K562 (cell line): ENCODE data around the gene STX12. TPM values are rescaled to one million over a fixed set of nuclear protein-coding genes. Genes with fewer than 3 reads are reported as not detected.

Experiments used
- ATAC-seq: fragments of 200-7000 bp; cut with Tn5 transposase; 3 replicates; pipeline ENCODE4 v1.9.1; 2020; ENCODE audit warnings: moderate library complexity
- BruUV-seq: library from RNA; stranded (reverse); fragments of 400-500 nt; replicated peaks from 2 replicates; lab custom pipeline; 2021; lab: Mats Ljungman, UMichigan
- CTCF ChIA-PET: fragments of 300-600 bp; formaldehyde crosslinking; extraction: SDS; loops from one replicate; lab custom pipeline; 2021; ENCODE audit warnings: low intra/inter-chr PET ratio; lab: Yijun Ruan, JAX
- POLR2A ChIA-PET: fragments of 300-600, 350-650 bp; sonication (Branson Sonifier 250); formaldehyde crosslinking; extraction: SDS; loops from one replicate; lab custom pipeline; 2021; ENCODE audit warnings: antibody characterized with exemption, inconsistent platforms; lab: Yijun Ruan, JAX
- DNase-seq, 4 experiments: peaks; one replicate each; pipeline versions ENCODE4 v3.0.0 to v3.0.0-alpha.2; 2011 to 2018; ENCODE audit warnings: low spot score in 3 of 4, mixed read lengths in 3 of 4; ENCODE audit errors: extremely low read depth in 1 of 4
- FAIRE-seq: peaks from 2 replicates; lab custom pipeline; 2011; peaks lifted over from hg19 to GRCh38; lab: Jason Lieb, UNC
- H2AFZ ChIP-seq: 2 replicates; pipeline ENCODE4 v1.6.0; 2011; ENCODE audit warnings: low read depth, low read length, control low read depth, inconsistent platforms
- H3K27ac ChIP-seq: fragments of 200-600 bp; 3 replicates; pipeline ENCODE4 v1.8.0; 2011; ENCODE audit warnings: low read depth, mild to moderate bottlenecking, control low read depth, inconsistent platforms, low read length, moderate library complexity, mixed read lengths; ENCODE audit errors: extremely low read depth
- H3K27me3 ChIP-seq, 2 experiments: fragments of 300-600 bp in 1 of 2; 2 replicates in 1 of 2; 3 replicates in 1 of 2; pipeline versions ENCODE4 v1.6.0 to v1.8.0; 2011; ENCODE audit warnings: inconsistent platforms in 2 of 2, low read length in 2 of 2, mild to moderate bottlenecking in 1 of 2, mixed read lengths in 1 of 2, moderate library complexity in 1 of 2; ENCODE audit not compliant: control insufficient read depth in 2 of 2, insufficient read depth in 2 of 2
- H3K36me3 ChIP-seq: fragments of 300-600 bp; 3 replicates; pipeline ENCODE4 v1.8.0; 2011; ENCODE audit warnings: mild to moderate bottlenecking, low read length, inconsistent platforms; ENCODE audit not compliant: control insufficient read depth, insufficient read depth
- H3K4me1 ChIP-seq, 2 experiments: fragments of 200-600 bp in 1 of 2; replicated peaks in 1 of 2; 2 replicates in 1 of 2; 3 replicates in 1 of 2; pipeline versions ENCODE4 v1.5.1 to v1.8.0; 2011; ENCODE audit warnings: inconsistent platforms in 2 of 2, low read length in 2 of 2, mild to moderate bottlenecking in 1 of 2, mixed read lengths in 1 of 2, moderate library complexity in 1 of 2; ENCODE audit not compliant: control insufficient read depth in 2 of 2, insufficient read depth in 2 of 2
- H3K4me2 ChIP-seq: 2 replicates; pipeline ENCODE4 v1.6.1; 2011; ENCODE audit warnings: low read length, control low read depth, inconsistent platforms, mixed read lengths; ENCODE audit not compliant: insufficient read depth
- H3K4me3 ChIP-seq: fragments of 200-600 bp; sonication (generic), shearing (Covaris generic); 2 replicates; pipeline ENCODE4 v1.5.1; 2016; ENCODE audit warnings: control low read depth, inconsistent platforms
- H3K79me2 ChIP-seq: fragments of 200-600 bp; 3 replicates; pipeline ENCODE4 v1.8.0; 2011; ENCODE audit warnings: low read length, inconsistent platforms; ENCODE audit not compliant: control insufficient read depth, insufficient read depth
- H3K9ac ChIP-seq, 2 experiments: 2 replicates each; pipeline versions ENCODE4 v1.6.0 to v1.6.1; 2011; ENCODE audit warnings: low read depth in 2 of 2, low read length in 2 of 2, control low read depth in 1 of 2, inconsistent platforms in 1 of 2, mild to moderate bottlenecking in 1 of 2, mixed read lengths in 1 of 2; ENCODE audit not compliant: insufficient read depth in 1 of 2
- H3K9me1 ChIP-seq: one replicate; pipeline ENCODE4 v1.6.0; 2011; ENCODE audit warnings: inconsistent platforms, mild to moderate bottlenecking, low read length, moderate library complexity; ENCODE audit not compliant: control insufficient read depth, insufficient read depth
- H3K9me3 ChIP-seq: replicated peaks from 2 replicates; pipeline ENCODE4 v1.5.1; 2011; ENCODE audit warnings: low read depth, low read length, inconsistent platforms; ENCODE audit not compliant: control insufficient read depth, insufficient read depth
- H4K20me1 ChIP-seq: replicated peaks from 2 replicates; pipeline ENCODE4 v1.6.1; 2011; ENCODE audit warnings: low read length, inconsistent platforms, mixed read lengths; ENCODE audit not compliant: control insufficient read depth, insufficient read depth
- BHLHE40 ChIP-seq: IDR thresholded peaks from 2 replicates; pipeline ENCODE4 v1.6.1; 2011; ENCODE audit warnings: low read length, improper control_type of control experiment
- GABPA ChIP-seq: fragments of 200-800 bp; sonication (Bioruptor generic); conservative IDR thresholded peaks from 2 replicates; pipeline ENCODE4 v1.6.1; 2016; ENCODE audit warnings: low read depth, missing genetic modification characterization, missing compliant biosample characterization
- GATAD2A ChIP-seq: fragments of 450-650 bp; IDR thresholded peaks from 2 replicates; pipeline ENCODE4 v1.6.1; 2017
- TEAD4 ChIP-seq, 2 experiments: sonication (generic) in 1 of 2; formaldehyde crosslinking in 1 of 2; IDR thresholded peaks; 2 replicates each; pipeline versions ENCODE4 v1.6.1 to v1.8.0; 2012 to 2022; ENCODE audit warnings: borderline replicate concordance in 1 of 2, inconsistent platforms in 1 of 2, low read length in 1 of 2, mild to moderate bottlenecking in 1 of 2, missing genetic modification reagents in 1 of 2
- YY1 ChIP-seq, 3 experiments: IDR thresholded peaks; 2 replicates each; pipeline ENCODE4 v1.6.1; 2011; ENCODE audit warnings: low read length in 2 of 3, mild to moderate bottlenecking in 2 of 3, moderate library complexity in 2 of 3, borderline replicate concordance in 1 of 3, control low read depth in 1 of 3, low read depth in 1 of 3; ENCODE audit not compliant: insufficient read depth in 3 of 3, insufficient replicate concordance in 2 of 3, control insufficient read depth in 1 of 3, insufficient read length in 1 of 3; ENCODE audit errors: extremely low read depth in 1 of 3
- whole genome bisulfite sequencing: fragments of 100-300 bp; shearing (Covaris generic); methylation state at CpG from one replicate; pipeline ENCODE4 v1.1.6; 2016; ENCODE audit warnings: low coverage, mixed read lengths; ENCODE audit not compliant: insufficient coverage; ENCODE audit errors: missing lambda C conversion rate; 5-methylcytosine and 5-hydroxymethylcytosine counted together
- in situ Hi-C: fragments of 300-500 bp; cut with MboI; formaldehyde crosslinking; loops from 4 replicates; pipeline ENCODE4 v1.15.0; 2018; ENCODE audit warnings: inconsistent platforms, mixed read lengths
- intact Hi-C: fragments of 100-400 bp; cut with micrococcal nuclease; formaldehyde crosslinking; loops from 2 replicates; pipeline ENCODE4 v1.14.2; 2022
- polyA plus RNA-seq, 8 experiments: library from polyadenylated mRNA; depleted of rRNA in 4 of 8; stranded (reverse) in 5 of 8; unstranded in 3 of 8; fragments of >200 nt; fragmentation: Nextera tagmentation in 2 of 8; fragmentation: Illumina TruSeq in 1 of 8; extraction: Ambion mirVana in 2 of 8; extraction: Trizol in 1 of 8; gene quantifications; 2 replicates each; pipeline versions ENCODE4 v1.2.1 to v1.2.3, GENCODE V29; 2011 to 2014; ENCODE audit warnings: inconsistent platforms in 1 of 8, missing spikeins in 1 of 8
- total RNA-seq, 7 experiments: library from RNA; depleted of rRNA in 6 of 7; stranded (reverse); fragments of >200 nt in 6 of 7; fragmentation: Illumina TruSeq in 2 of 7; extraction: Trizol in 2 of 7; gene quantifications; 2 replicates each; pipeline versions ENCODE4 v1.2.1 to v1.2.3, GENCODE V29; 2011 to 2021; ENCODE audit warnings: low replicate concordance in 1 of 7
- TF ChIP-seq, protein P1 (sequence below), 3 experiments: fragments of 200-800 bp in 1 of 3; sonication (Bioruptor generic) in 1 of 3; sonication (generic) in 1 of 3; formaldehyde crosslinking in 1 of 3; IDR thresholded peaks; 2 replicates each; pipeline versions ENCODE4 v1.6.1 to v1.8.0; 2016 to 2022; ENCODE audit warnings: mild to moderate bottlenecking in 2 of 3, missing compliant biosample characterization in 2 of 3, missing genetic modification characterization in 2 of 3, missing genetic modification reagents in 1 of 3
- TF ChIP-seq, protein P2 (sequence below), 2 experiments: fragments of 450-650 bp in 1 of 2; sonication (generic) in 1 of 2; formaldehyde crosslinking in 1 of 2; IDR thresholded peaks in 1 of 2; conservative IDR thresholded peaks in 1 of 2; 2 replicates each; pipeline versions ENCODE4 v1.6.1 to v1.8.1; 2016 to 2023; ENCODE audit warnings: mild to moderate bottlenecking in 2 of 2, moderate library complexity in 2 of 2, inconsistent platforms in 1 of 2, missing genetic modification reagents in 1 of 2
- TF ChIP-seq, protein P3 (sequence below): sonication (generic); formaldehyde crosslinking; IDR thresholded peaks from 2 replicates; pipeline ENCODE4 v1.8.0; 2023; ENCODE audit warnings: mild to moderate bottlenecking, missing genetic modification reagents
- TF ChIP-seq, protein P4 (sequence below): IDR thresholded peaks from 2 replicates; pipeline ENCODE4 v1.6.1; 2016; ENCODE audit warnings: missing genetic modification characterization, missing compliant biosample characterization

STX12 gene
- total and polyA plus RNA-seq, 9 of the 15 experiments (the other 6 are each of a cell fraction or from before 2014, with no cell fraction given): 16.9 to 31.3 (median 25.7) TPM

- CTCF ChIA-PET: interaction anchor here (0.6 to 1.0 kb wide), 2 partner anchors 15 to 49 kb away, joined by 3 to 5 read pairs; no protein-coding TSS in a partner anchor
- peaks cover 13 to 18% of the 10 kb centered on the region in 2 experiments; a peak in 4 of 5 replicates for H3K4me1 ChIP-seq
- intact Hi-C loops (no loop called here), in situ Hi-C loops (no loop called here)
- H3K9ac ChIP-seq: peak overlapping the region; percentile 70 to 94
- TSS peak; percentile 75 for BruUV-seq
- DNase-seq (peak; percentile 77 to 88 (median 84)), FAIRE-seq (no peak), ATAC-seq (peak; percentile 60)
- peak overlapping the region; percentile 69 for H3K27ac ChIP-seq
- H4K20me1 ChIP-seq: no peaks in the 10 kb centered on the region
- peaks cover 6% of the 10 kb centered on the region; the same call in 1 of the 3 replicates for H3K36me3 ChIP-seq
- no peaks in the 10 kb centered on the region for H3K27me3 ChIP-seq
- 1% methylated on average over 39 of the region's 46 CpGs for WGBS
- H3K9me3 ChIP-seq: no peaks in the 10 kb centered on the region
- POLR2A ChIA-PET: interaction anchor here (0.7 to 1.4 kb wide), 13 partner anchors 9 to 922 kb away, joined by 3 to 13 read pairs (median 4); partner anchors contain the start of genes RNU11 and STX12
- peak overlapping the region; percentile 86 for H3K4me3 ChIP-seq
- no peaks in the 10 kb centered on the region for H3K9me1 ChIP-seq
- peaks cover 6% of the 10 kb centered on the region; the same call in 1 of the 3 replicates for H3K79me2 ChIP-seq
- H3K4me2 ChIP-seq: peak overlapping the region; percentile 89
- peak overlapping the region; percentile 91 for H2AFZ ChIP-seq
- TF ChIP-seq GATAD2A (no peak), YY1 (IDR thresholded peaks at IDR 0.05; ENCODE audit: borderline replicate concordance in 1 of 3, control insufficient read depth in 1 of 3, extremely low read depth in 1 of 3, insufficient read depth in 3 of 3, insufficient read length in 1 of 3, insufficient replicate concordance in 2 of 3, low read depth in 1 of 3, low read length in 2 of 3) (no peak), GABPA (tag) (no peak), TEAD4 (IDR thresholded peaks at IDR 0.05; ENCODE audit: low read length) (no peak), TEAD4 (CRISPR knock-in tag; IDR thresholded peaks at IDR 0.05; ENCODE audit: borderline replicate concordance) (no peak), BHLHE40 (peak; percentile 80)
- TF ChIP-seq, protein P1, sequence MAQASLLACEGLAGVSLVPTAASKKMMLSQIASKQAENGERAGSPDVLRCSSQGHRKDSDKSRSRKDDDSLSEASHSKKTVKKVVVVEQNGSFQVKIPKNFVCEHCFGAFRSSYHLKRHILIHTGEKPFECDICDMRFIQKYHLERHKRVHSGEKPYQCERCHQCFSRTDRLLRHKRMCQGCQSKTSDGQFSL (CRISPR knock-in tag; IDR thresholded peaks at IDR 0.05): no peak
- TF ChIP-seq, protein P1 (tag; IDR thresholded peaks at IDR 0.05): no peak
- TF ChIP-seq, protein P2, sequence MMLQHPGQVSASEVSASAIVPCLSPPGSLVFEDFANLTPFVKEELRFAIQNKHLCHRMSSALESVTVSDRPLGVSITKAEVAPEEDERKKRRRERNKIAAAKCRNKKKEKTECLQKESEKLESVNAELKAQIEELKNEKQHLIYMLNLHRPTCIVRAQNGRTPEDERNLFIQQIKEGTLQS (IDR thresholded peaks at IDR 0.05): no peak
- TF ChIP-seq, protein P2 (CRISPR knock-in tag; conservative IDR thresholded peaks at IDR 0.05): peak; percentile 9; the same call in 1 of the 2 replicates
- TF ChIP-seq, protein P3, sequence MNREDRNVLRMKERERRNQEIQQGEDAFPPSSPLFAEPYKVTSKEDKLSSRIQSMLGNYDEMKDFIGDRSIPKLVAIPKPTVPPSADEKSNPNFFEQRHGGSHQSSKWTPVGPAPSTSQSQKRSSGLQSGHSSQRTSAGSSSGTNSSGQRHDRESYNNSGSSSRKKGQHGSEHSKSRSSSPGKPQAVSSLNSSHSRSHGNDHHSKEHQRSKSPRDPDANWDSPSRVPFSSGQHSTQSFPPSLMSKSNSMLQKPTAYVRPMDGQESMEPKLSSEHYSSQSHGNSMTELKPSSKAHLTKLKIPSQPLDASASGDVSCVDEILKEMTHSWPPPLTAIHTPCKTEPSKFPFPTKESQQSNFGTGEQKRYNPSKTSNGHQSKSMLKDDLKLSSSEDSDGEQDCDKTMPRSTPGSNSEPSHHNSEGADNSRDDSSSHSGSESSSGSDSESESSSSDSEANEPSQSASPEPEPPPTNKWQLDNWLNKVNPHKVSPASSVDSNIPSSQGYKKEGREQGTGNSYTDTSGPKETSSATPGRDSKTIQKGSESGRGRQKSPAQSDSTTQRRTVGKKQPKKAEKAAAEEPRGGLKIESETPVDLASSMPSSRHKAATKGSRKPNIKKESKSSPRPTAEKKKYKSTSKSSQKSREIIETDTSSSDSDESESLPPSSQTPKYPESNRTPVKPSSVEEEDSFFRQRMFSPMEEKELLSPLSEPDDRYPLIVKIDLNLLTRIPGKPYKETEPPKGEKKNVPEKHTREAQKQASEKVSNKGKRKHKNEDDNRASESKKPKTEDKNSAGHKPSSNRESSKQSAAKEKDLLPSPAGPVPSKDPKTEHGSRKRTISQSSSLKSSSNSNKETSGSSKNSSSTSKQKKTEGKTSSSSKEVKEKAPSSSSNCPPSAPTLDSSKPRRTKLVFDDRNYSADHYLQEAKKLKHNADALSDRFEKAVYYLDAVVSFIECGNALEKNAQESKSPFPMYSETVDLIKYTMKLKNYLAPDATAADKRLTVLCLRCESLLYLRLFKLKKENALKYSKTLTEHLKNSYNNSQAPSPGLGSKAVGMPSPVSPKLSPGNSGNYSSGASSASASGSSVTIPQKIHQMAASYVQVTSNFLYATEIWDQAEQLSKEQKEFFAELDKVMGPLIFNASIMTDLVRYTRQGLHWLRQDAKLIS (CRISPR knock-in tag): 0 out of 2 replicates have a peak, but pooled peaks have one; percentile 44
- TF ChIP-seq, protein P4, sequence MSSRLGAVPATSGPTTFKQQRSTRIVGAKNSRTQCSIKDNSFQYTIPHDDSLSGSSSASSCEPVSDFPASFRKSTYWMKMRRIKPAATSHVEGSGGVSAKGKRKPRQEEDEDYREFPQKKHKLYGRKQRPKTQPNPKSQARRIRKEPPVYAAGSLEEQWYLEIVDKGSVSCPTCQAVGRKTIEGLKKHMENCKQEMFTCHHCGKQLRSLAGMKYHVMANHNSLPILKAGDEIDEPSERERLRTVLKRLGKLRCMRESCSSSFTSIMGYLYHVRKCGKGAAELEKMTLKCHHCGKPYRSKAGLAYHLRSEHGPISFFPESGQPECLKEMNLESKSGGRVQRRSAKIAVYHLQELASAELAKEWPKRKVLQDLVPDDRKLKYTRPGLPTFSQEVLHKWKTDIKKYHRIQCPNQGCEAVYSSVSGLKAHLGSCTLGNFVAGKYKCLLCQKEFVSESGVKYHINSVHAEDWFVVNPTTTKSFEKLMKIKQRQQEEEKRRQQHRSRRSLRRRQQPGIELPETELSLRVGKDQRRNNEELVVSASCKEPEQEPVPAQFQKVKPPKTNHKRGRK (tag): no peak
Measured at GRCh38 chr1:27726173-27727044, 46.6 kb upstream of the STX12 start.
